PC-9 (cell line): Measurements from ENCODE around the gene THY1. TPM values are rescaled to one million over a fixed set of nuclear protein-coding genes. Genes with fewer than 3 reads are reported as not detected.

ENCODE experiments used
- BruUV-seq: library from RNA; stranded (reverse); fragments of 400-500 nt; replicated peaks from 2 replicates; lab custom pipeline; 2021; lab: Mats Ljungman, UMichigan
- CTCF ChIA-PET: fragments of 300-600 bp; sonication (Branson Sonifier 250); formaldehyde crosslinking; loops from one replicate; lab custom pipeline; 2022; ENCODE audit warnings: antibody characterized with exemption; lab: Charles Lee
- POLR2A ChIA-PET: fragments of 300-600 bp; sonication (Branson Sonifier 250); formaldehyde crosslinking; loops from one replicate; lab custom pipeline; 2022; ENCODE audit warnings: antibody characterized with exemption; ENCODE audit not compliant: unreplicated experiment; lab: Charles Lee
- DNase-seq, 2 experiments: peaks; one replicate each; pipeline versions ENCODE4 v3.0.0 to v3.0.0-alpha.2; 2015 to 2022; ENCODE audit warnings: mixed read lengths in 1 of 2
- H2AFZ ChIP-seq: fragments of 200-600 bp; sonication (generic); 2 replicates; pipeline ENCODE4 v1.8.1; 2017; ENCODE audit warnings: antibody characterized with exemption
- H3F3A ChIP-seq: fragments of 200-600 bp; sonication (generic); 2 replicates; pipeline ENCODE4 v1.8.1; 2017; ENCODE audit warnings: antibody characterized with exemption, mild to moderate bottlenecking, low read depth; ENCODE audit not compliant: insufficient read depth
- H3K27ac ChIP-seq: fragments of 200-600 bp; sonication (generic); 2 replicates; pipeline ENCODE4 v1.6.1; 2016; ENCODE audit warnings: mixed run types
- H3K27me3 ChIP-seq: fragments of 200-600 bp; sonication (generic); 2 replicates; pipeline ENCODE4 v1.6.1; 2016; ENCODE audit warnings: low read depth, mixed run types; ENCODE audit not compliant: insufficient read depth
- H3K36me3 ChIP-seq: fragments of 200-600 bp; sonication (generic); 2 replicates; pipeline ENCODE4 v1.6.1; 2016; ENCODE audit warnings: low read depth, mixed run types
- H3K4me1 ChIP-seq: fragments of 200-600 bp; sonication (generic); replicated peaks from 2 replicates; pipeline ENCODE4 v1.6.1; 2016; ENCODE audit warnings: mixed run types; ENCODE audit not compliant: insufficient read depth
- H3K4me2 ChIP-seq: fragments of 200-600 bp; sonication (generic); 2 replicates; pipeline ENCODE4 v1.6.1; 2017; ENCODE audit warnings: mixed run types
- H3K4me3 ChIP-seq: fragments of 200-600 bp; sonication (generic); 2 replicates; pipeline ENCODE4 v1.6.1; 2016; ENCODE audit warnings: mixed run types
- H3K79me2 ChIP-seq: fragments of 200-600 bp; sonication (generic); 2 replicates; pipeline ENCODE4 v1.6.1; 2017; ENCODE audit warnings: low read depth, mixed run types
- H3K9me2 ChIP-seq: fragments of 200-600 bp; sonication (generic); 2 replicates; pipeline ENCODE4 v1.8.1; 2017; ENCODE audit warnings: mild to moderate bottlenecking; ENCODE audit not compliant: insufficient read depth
- H3K9me3 ChIP-seq: fragments of 200-600 bp; sonication (generic); 2 replicates; pipeline ENCODE4 v1.8.1; 2016; ENCODE audit warnings: low read depth; ENCODE audit not compliant: insufficient read depth
- H4K20me1 ChIP-seq: fragments of 200-600 bp; sonication (generic); 2 replicates; pipeline ENCODE4 v1.8.1; 2017; ENCODE audit not compliant: insufficient read depth
- CTCF ChIP-seq: fragments of 200-600 bp; sonication (generic); conservative IDR thresholded peaks from 2 replicates; pipeline ENCODE4 v1.6.1; 2017; ENCODE audit warnings: mixed run types, antibody characterized with exemption, mild to moderate bottlenecking, moderate library complexity
- EZH2 ChIP-seq: fragments of 200-600 bp; sonication (generic); IDR thresholded peaks from 2 replicates; pipeline ENCODE4 v1.8.0; 2017; ENCODE audit warnings: antibody characterized with exemption, low read depth
- intact Hi-C: fragments of 100-400 bp; cut with micrococcal nuclease; formaldehyde crosslinking; loops from one replicate; pipeline ENCODE4 v1.10.0; 2022; ENCODE audit not compliant: unreplicated experiment
- total RNA-seq: library from RNA; stranded (reverse); gene quantifications from 2 replicates; pipeline ENCODE4 v1.2.3, GENCODE V29; 2021

The THY1 gene
- total RNA-seq, 1 experiment from 2014 or later = not detected

DNA sequence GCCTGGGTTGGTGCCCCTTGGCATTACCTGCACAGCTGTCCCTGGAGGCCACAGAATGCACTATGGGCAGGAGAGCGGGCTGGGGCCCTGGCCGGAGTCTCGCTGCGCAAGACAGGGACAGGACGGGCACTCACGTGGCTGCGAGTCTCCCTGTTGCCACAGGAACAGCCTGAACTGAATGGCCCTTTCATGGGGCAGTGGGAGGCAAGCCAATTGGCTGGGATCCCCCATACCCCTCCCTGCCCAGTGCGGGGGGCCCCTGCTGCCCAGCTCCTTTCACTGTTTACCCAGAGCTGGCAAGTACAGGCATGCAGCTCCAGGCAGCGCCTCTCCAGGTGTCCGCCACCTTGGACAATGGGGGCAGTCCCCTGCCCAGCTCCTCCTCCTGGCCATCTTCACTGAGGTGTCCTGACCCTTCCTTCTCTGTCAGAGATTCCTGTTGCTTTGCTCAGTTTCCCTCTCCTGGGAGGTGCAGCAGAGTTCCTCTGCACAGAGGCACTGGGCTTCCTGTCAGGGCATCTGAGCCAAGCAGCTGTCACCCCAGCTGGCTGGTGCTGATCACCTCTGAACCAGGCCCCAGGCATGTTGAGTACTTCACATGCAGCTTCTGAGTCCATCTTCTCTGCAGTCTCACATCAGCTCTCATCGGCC is 46.6 kb downstream of the THY1 start:
- H4K20me1 ChIP-seq = no peaks in the 10 kb centered on the region
- ChIA-PET CTCF (interaction anchor here (0.6 to 1.2 kb wide), 4 partner anchors 20 to 212 kb away, joined by 3 to 4 read pairs (median 4); no protein-coding TSS in a partner anchor), POLR2A (interaction anchor here (0.6 kb wide), 1 partner anchor 10 kb away, joined by 4 read pairs; no protein-coding TSS in a partner anchor)
- BruUV-seq = no TSS peak
- H3K27ac ChIP-seq = no peak overlapping the region
- no peak overlapping the region for H3K4me3 ChIP-seq
- peaks cover 30% of the 10 kb centered on the region for H3K4me1 ChIP-seq
- peaks cover 4% of the 10 kb centered on the region; the same call in 1 of the 2 replicates for H3F3A ChIP-seq
- no peak for DNase-seq
- no peaks in the 10 kb centered on the region for H3K36me3 ChIP-seq
- H3K79me2 ChIP-seq = no peaks in the 10 kb centered on the region
- intact Hi-C loops = no loop called here
- no peaks in the 10 kb centered on the region for H3K9me3 ChIP-seq
- no peak overlapping the region for H2AFZ ChIP-seq
- TF ChIP-seq CTCF (no peak), EZH2 (no peak)
- H3K27me3 ChIP-seq = no peaks in the 10 kb centered on the region
- H3K4me2 ChIP-seq = no peak overlapping the region
- no peaks in the 10 kb centered on the region for H3K9me2 ChIP-seq

DNA sequence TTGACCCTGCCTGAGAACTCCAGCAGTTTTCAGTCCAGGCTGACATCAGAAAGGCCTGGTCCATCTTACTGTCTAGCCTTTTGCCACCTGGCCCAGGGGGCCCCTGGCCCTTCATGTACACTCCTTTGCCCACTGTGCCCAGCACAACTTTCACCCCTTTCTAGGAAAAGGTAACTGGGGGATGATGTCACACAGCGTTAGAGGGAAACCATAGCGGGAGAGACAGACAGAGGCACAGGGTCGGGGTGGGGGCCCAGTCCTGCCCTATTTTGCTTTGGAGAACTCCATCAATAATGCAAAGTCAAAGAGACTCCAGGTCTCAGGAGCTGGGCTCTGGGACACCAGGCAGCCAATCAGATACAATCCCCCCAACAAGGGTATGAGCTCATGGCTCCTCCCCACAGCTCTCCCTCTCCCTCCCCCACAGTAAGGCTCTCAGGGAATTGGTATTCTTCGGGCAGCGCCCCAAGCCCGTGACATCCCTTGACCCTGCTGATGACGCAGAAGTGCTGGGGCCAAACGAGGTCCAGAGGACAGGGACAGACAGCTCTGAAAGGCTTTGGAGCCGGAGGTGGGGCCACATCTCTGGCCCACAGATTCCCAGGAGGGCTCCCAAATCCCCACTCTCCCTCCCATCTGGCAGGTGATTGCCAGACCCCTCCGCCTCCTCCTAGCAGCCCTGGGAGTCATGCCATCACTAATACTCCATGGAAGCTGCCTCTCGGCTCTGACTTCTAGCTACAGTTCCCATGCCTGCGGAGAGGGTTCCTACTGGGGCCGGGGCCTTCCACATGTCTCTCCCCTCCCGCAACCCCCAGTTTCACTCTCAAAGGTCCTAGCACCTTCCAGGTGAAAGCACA is 47.4 kb downstream of the THY1 start:
- no peaks in the 10 kb centered on the region for H3K9me3 ChIP-seq
- no peak overlapping the region for H3K4me2 ChIP-seq
- H3K36me3 ChIP-seq = no peaks in the 10 kb centered on the region
- H3K4me1 ChIP-seq = peaks cover 24% of the 10 kb centered on the region
- TF ChIP-seq CTCF (no peak), EZH2 (no peak)
- ChIA-PET CTCF (interaction anchor here (0.6 to 1.2 kb wide), 3 partner anchors 20 to 211 kb away, joined by 3 to 4 read pairs (median 4); no protein-coding TSS in a partner anchor), POLR2A (interaction anchor here (0.6 kb wide), 1 partner anchor 11 kb away, joined by 4 read pairs; no protein-coding TSS in a partner anchor)
- H3K9me2 ChIP-seq = no peaks in the 10 kb centered on the region
- peaks cover 4% of the 10 kb centered on the region; the same call in 1 of the 2 replicates for H3F3A ChIP-seq
- no TSS peak for BruUV-seq
- no peak overlapping the region for H3K4me3 ChIP-seq
- H2AFZ ChIP-seq = no peak overlapping the region
- no peak for DNase-seq
- intact Hi-C loops = no loop called here
- H4K20me1 ChIP-seq = no peaks in the 10 kb centered on the region
- no peaks in the 10 kb centered on the region for H3K79me2 ChIP-seq
- no peaks in the 10 kb centered on the region for H3K27me3 ChIP-seq
- H3K27ac ChIP-seq = no peak overlapping the region

- Histone ChIP-seq H3K79me2 (no peaks in the 10 kb centered on the region), H3K9me3 (no peaks in the 10 kb centered on the region), H4K20me1 (no peaks in the 10 kb centered on the region), H3K4me3 (no peak overlapping the region), H3K4me1 (peaks cover 24% of the 10 kb centered on the region), H3K27ac (no peak overlapping the region), H3F3A (peaks cover 4% of the 10 kb centered on the region; the same call in 1 of the 2 replicates), H3K36me3 (no peaks in the 10 kb centered on the region), H2AFZ (no peak overlapping the region), H3K27me3 (no peaks in the 10 kb centered on the region), H3K4me2 (no peak overlapping the region), H3K9me2 (no peaks in the 10 kb centered on the region)
- CTCF ChIA-PET = interaction anchor here (0.5 to 1.5 kb wide), 4 partner anchors 14 to 332 kb away, joined by 3 to 9 read pairs (median 5); partner anchors contain the start of gene C1QTNF5
- POLR2A ChIA-PET = no interaction called here
- no peak for DNase-seq
- intact Hi-C loops = loop anchor here (1.0 kb wide), 2 partner anchors 18 to 53 kb away; no protein-coding TSS in a partner anchor
- BruUV-seq = no TSS peak
- TF ChIP-seq EZH2 = no peak
- TF ChIP-seq CTCF = no peak
Observed at GRCh38 chr11:119374632-119375336, 48.2 kb downstream of the THY1 start.
